Smooth muscle cell (in vitro differentiated cells): ENCODE measurements around the gene LPP. TPM values are rescaled to one million over a fixed set of nuclear protein-coding genes. Genes with fewer than 3 reads are reported as not detected.

Experiments used
- DNase-seq: peaks from one replicate; lab custom pipeline; 2025; ENCODE audit not compliant: unreplicated experiment; lab: John Stamatoyannopoulos, UW
- H2AFZ ChIP-seq: fragments of 200-600 bp; sonication (generic); 2 replicates; pipeline ENCODE4 v1.6.0; 2016; ENCODE audit warnings: antibody characterized with exemption, low read depth, mild to moderate bottlenecking
- H3F3A ChIP-seq: fragments of 200-600 bp; sonication (generic); 2 replicates; pipeline ENCODE4 v1.6.0; 2017; ENCODE audit warnings: antibody characterized with exemption, low read depth
- H3K27ac ChIP-seq: fragments of 200-600 bp; sonication (generic); 2 replicates; pipeline ENCODE4 v1.5.1; 2016; ENCODE audit warnings: low read depth, mild to moderate bottlenecking
- H3K27me3 ChIP-seq: fragments of 200-600 bp; sonication (generic); 2 replicates; pipeline ENCODE4 v1.6.1; 2016; ENCODE audit warnings: low read depth, mild to moderate bottlenecking
- H3K36me3 ChIP-seq: fragments of 200-600 bp; sonication (generic); 2 replicates; pipeline ENCODE4 v1.5.1; 2016; ENCODE audit warnings: low read depth
- H3K4me1 ChIP-seq: fragments of 200-600 bp; sonication (generic); 2 replicates; pipeline ENCODE4 v1.5.1; 2016; ENCODE audit warnings: low read depth
- H3K4me2 ChIP-seq: fragments of 200-600 bp; sonication (generic); 2 replicates; pipeline ENCODE4 v1.6.0; 2016; ENCODE audit warnings: mild to moderate bottlenecking
- H3K4me3 ChIP-seq: fragments of 200-600 bp; sonication (generic); 2 replicates; pipeline ENCODE4 v1.5.1; 2016; ENCODE audit warnings: mild to moderate bottlenecking
- H3K79me2 ChIP-seq: fragments of 200-600 bp; sonication (generic); 2 replicates; pipeline ENCODE4 v1.6.0; 2016; ENCODE audit warnings: low read depth, mild to moderate bottlenecking
- H3K9ac ChIP-seq: fragments of 200-600 bp; sonication (generic); 2 replicates; pipeline ENCODE4 v1.6.0; 2016; ENCODE audit warnings: low read depth
- H3K9me3 ChIP-seq: fragments of 200-600 bp; sonication (generic); replicated peaks from 2 replicates; pipeline ENCODE4 v1.5.1; 2016; ENCODE audit warnings: low read depth
- H4K20me1 ChIP-seq: fragments of 200-600 bp; sonication (generic); 2 replicates; pipeline ENCODE4 v1.6.0; 2016; ENCODE audit warnings: low read depth
- CTCF ChIP-seq: fragments of 200-600 bp; sonication (generic); IDR thresholded peaks from 2 replicates; pipeline ENCODE4 v1.5.1; 2017; ENCODE audit warnings: borderline replicate concordance, mild to moderate bottlenecking, antibody characterized with exemption; ENCODE audit not compliant: insufficient read depth, poor library complexity, severe bottlenecking
- WGBS: methylation state at CpG from one replicate; pipeline ENCODE4 v1.1.7; 2016; ENCODE audit warnings: low lambda C conversion rate; 5-methylcytosine and 5-hydroxymethylcytosine counted together
- polyA plus RNA-seq: library from polyadenylated mRNA; unstranded; fragments of >200 nt; fragmentation: Nextera tagmentation; extraction: Ambion mirVana; gene quantifications from 2 replicates; pipeline ENCODE4 v1.2.1, GENCODE V29; 2016
- total RNA-seq: library from RNA; depleted of rRNA; stranded (reverse); fragments of >200 nt; gene quantifications from 2 replicates; pipeline ENCODE4 v1.2.3, GENCODE V29; 2014

Gene LPP
- total and polyA plus RNA-seq, 2 experiments from 2014 or later = 42.3 to 128 TPM

- Histone ChIP-seq H3K36me3 (no peaks in the 10 kb centered on the region), H3K27ac (peak overlapping the region; percentile 71), H3K9me3 (no peaks in the 10 kb centered on the region), H2AFZ (no peak overlapping the region), H3K4me3 (no peak overlapping the region), H3K9ac (no peak overlapping the region), H3K4me2 (no peak overlapping the region), H3K27me3 (no peaks in the 10 kb centered on the region), H3K4me1 (peaks cover 7% of the 10 kb centered on the region), H4K20me1 (no peaks in the 10 kb centered on the region), H3F3A (no peaks in the 10 kb centered on the region), H3K79me2 (no peaks in the 10 kb centered on the region)
- 98% methylated on average over 4 of the region's 4 CpGs for WGBS
- no peak for DNase-seq
- no peak for TF ChIP-seq CTCF
Observed at GRCh38 chr3:188889054-188889491, 735.1 kb downstream of the LPP start.

- Histone ChIP-seq H3K36me3 (no peaks in the 10 kb centered on the region), H3F3A (no peaks in the 10 kb centered on the region), H3K9me3 (no peaks in the 10 kb centered on the region), H3K9ac (no peak overlapping the region), H3K4me1 (peaks cover 7% of the 10 kb centered on the region), H3K79me2 (no peaks in the 10 kb centered on the region), H3K27ac (peak overlapping the region; percentile 71), H3K4me2 (peak overlapping the region; percentile 34), H2AFZ (no peak overlapping the region), H3K4me3 (no peak overlapping the region), H4K20me1 (no peaks in the 10 kb centered on the region), H3K27me3 (no peaks in the 10 kb centered on the region)
- 62% methylated on average over 2 of the region's 2 CpGs for WGBS
- no peak for TF ChIP-seq CTCF
- no peak for DNase-seq
Observed at GRCh38 chr3:188890572-188891270, 736.8 kb downstream of the LPP start.

- Histone ChIP-seq H2AFZ (no peak overlapping the region), H3K4me1 (peaks cover 14% of the 10 kb centered on the region), H3K4me2 (peak overlapping the region; percentile 24), H3K27ac (peak overlapping the region; percentile 79), H4K20me1 (no peaks in the 10 kb centered on the region), H3K27me3 (no peaks in the 10 kb centered on the region), H3K9me3 (no peaks in the 10 kb centered on the region), H3K9ac (no peak overlapping the region), H3K36me3 (no peaks in the 10 kb centered on the region), H3F3A (no peaks in the 10 kb centered on the region), H3K79me2 (no peaks in the 10 kb centered on the region), H3K4me3 (no peak overlapping the region)
- no peak for TF ChIP-seq CTCF
- no peak for DNase-seq
- WGBS = 74% methylated on average over 6 of the region's 6 CpGs
Observed at GRCh38 chr3:188899881-188900280, 745.9 kb downstream of the LPP start.
